Activated CD8-positive, alpha-beta memory T cell treated with anti-CD3 and anti-CD28 coated beads, Interleukin-2, amount 50 U/mL, for 1 hour (primary cell): ENCODE measurements around the gene ATP2A2.
"Not testable (repeated sequence)": the region's sequence is repeated elsewhere in the genome, so short reads cannot be mapped to it uniquely, and the experiment has no call there.

ENCODE experiments used
- DNase-seq: peaks from one replicate; pipeline ENCODE4 v3.0.0-alpha.2; 2020; ENCODE audit errors: extremely low read depth

Gene ATP2A2

GRCh38 chr12:110280779-110281548, at the start of gene ATP2A2:
ATP2A2 (plus strand) TSS chr12:110281247; CDS start chr12:110281790, 543 bp downstream.
- peak; percentile 57 for DNase-seq

- DNase-seq: no peak
Observed at GRCh38 chr12:110233212-110233903, 47.7 kb upstream of the ATP2A2 start.

DNA sequence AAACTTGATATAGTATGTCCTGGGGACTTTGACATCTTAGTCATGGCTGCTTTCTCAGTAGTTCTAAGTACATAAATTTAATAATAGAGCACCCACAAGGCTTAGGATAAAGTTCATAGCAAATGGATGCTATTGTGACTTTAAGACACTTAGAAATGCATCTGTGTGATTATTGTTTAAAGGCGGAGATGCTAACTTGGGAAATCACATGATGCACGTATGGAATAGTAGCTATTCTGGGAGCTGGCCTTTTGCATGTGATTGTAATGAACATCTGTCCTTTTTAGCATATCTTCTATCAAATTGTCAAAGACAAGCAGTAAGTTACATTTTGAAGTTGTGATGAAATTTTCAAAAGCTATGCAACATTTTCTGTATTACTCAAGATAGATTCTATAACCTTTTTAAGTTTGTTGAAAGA, 46.7 kb upstream of the ATP2A2 start:
- DNase-seq: no peak

- no peak for DNase-seq
Observed at GRCh38 chr12:110234755-110235154, 46.3 kb upstream of the ATP2A2 start.

DNA sequence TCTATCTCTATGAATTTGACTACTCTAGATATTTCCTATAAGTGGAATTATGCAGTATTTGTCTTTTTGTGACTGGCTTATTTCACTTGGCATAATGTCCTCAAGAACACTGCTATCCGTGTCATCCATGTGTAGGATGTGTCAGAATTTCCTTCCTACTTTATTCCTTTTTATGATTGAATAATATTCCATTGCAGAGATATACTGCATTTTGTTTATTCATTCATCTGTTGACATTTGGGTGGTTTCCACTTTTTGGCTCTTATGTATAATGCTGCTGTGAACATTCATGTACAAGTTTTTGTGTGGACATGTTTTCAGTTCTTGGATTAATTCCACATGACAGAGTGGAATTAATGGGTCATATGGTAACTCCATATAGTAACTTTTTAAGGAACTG, 45.7 kb upstream of the ATP2A2 start:
- DNase-seq: no peak

DNA sequence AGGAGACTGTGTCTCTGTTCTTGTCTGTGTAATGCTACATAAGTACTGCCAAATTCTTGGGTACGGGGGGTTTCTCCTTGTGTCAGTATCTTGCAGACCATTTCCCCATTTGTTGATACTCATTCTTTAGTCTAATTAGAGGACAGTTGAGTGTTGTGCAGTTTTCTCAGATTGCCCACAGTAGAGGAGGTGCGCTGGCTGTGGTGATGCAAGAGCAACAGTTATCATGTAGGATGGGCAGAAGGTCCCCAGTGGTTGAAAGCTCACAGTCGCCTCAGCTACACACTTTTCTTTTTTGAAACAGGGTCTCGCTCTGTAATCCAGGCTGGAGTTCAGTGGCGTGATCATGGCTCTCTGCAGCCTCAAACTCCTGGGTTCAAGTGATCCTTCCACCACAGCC, 37.8 kb upstream of the ATP2A2 start:
- DNase-seq: no peak

DNA sequence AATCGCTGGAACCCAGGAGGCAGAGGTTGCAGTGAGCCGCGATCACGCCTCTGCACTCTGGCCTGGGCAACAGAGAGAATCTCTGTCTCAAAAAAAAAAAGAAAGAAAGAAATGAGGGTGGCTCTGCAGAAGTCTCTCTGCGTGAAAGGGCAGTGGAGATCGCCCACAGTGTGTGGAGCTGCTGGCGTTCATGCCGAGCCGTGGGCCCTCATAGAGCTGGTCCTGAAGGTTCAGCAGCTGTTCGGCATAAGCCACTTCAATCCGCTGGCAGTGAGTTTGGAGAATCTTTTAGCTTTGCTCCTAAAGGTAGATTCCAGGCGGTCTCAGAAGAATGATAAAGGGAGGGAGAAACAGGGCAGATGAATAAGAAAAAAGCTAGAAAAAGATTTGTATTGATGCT, 36.7 kb upstream of the ATP2A2 start:
- no peak for DNase-seq

GRCh38 chr12:110244829-110245228, 36.2 kb upstream of the ATP2A2 start:
- DNase-seq: no peak

DNA sequence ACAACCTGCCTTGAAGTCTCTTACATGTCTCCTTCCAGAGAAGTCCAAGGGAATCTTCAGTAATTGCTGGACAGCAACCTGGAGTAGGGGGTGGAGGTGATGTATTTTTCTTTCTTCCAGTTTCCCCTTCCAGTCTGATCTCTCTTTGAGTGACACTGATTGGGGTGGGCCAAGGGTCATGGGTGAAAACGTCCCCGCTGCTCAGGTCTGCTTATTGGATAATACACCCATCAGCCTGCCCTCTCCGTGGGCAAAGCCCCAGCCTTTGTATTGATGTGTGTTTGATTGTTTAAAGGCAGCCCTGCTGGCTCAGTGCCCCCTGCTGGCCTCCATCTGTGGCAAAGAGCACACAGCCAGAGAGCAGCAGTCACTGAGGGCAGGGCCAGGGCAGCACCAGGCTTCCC, 35.7 kb upstream of the ATP2A2 start:
- DNase-seq: no peak

- DNase-seq: no peak
Observed at GRCh38 chr12:110246636-110247339, 34.3 kb upstream of the ATP2A2 start.

GRCh38 chr12:110247340-110248095, 33.5 kb upstream of the ATP2A2 start:
- DNase-seq: no peak

DNA sequence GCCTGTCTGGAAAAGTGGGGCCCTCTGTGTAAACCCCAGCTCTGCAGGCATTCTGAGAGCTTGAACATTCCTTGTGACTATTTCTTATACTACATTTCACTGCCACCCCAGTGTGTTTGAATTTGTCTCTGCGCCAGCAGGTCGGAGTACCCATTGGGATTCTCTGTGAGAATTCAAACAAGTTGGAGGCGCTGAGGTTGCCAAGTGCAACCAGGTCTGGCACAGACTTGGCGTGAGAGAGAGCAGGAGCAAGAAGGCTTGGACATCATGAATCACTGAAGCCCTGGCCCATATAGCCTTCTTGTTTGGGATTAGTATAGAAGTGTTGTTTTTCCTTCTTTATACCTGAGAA, 33.0 kb upstream of the ATP2A2 start:
- no peak for DNase-seq

GRCh38 chr12:110249105-110249504, 31.9 kb upstream of the ATP2A2 start:
- DNase-seq: no peak

- DNase-seq: no peak
Observed at GRCh38 chr12:110249716-110250225, 31.3 kb upstream of the ATP2A2 start.

GRCh38 chr12:110251381-110251780, 29.7 kb upstream of the ATP2A2 start:
- no peak for DNase-seq

DNA sequence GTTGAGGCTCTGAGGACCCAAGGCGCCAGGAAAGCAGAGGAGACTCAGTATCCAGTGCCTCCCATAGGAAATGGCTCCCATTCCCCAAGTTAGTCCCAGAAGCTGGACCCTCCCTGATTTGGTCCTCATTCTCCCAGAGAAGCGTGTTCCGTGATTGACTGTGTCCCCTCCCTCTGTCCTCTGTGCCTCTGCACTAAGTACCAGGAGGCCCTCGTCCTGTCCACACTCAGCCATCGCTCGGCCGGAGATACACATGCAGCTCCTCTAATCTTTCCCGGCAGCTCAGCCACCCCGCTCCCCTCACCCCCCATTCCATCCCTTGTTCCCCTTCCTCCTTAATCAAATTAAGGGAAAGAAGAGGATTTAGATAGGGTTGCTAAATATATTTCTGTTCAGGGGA, 28.3 kb upstream of the ATP2A2 start:
- DNase-seq: no peak

- DNase-seq: no peak
Observed at GRCh38 chr12:110253176-110253575, 27.9 kb upstream of the ATP2A2 start.

DNA sequence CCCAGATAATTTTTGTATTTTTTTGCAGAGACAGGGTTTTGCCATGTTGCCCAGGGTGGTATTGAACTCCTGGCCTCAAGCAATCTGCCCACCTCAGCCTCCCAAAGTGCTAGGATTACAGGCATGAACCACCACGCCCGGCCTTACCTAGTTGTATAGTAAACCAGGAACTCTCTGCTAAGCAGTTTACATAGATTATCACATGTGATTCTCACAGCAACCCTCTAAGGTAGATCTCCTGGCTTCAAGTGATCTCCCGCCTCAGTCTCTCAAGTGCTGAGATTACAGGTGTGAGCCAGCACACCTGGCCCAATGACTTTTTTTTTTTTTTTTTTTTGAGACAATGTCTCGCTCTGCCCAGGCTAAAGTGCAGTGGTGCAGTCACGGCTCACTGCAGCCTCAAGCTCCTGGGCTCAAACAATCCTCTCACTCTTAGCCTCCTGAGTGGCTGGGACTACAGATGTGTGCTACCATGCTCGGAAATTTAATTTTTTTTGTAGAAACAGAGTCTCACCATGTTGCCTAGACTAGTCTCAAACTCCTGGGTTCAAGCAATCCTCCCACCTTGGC, 26.0 kb upstream of the ATP2A2 start:
- no peak for DNase-seq

DNA sequence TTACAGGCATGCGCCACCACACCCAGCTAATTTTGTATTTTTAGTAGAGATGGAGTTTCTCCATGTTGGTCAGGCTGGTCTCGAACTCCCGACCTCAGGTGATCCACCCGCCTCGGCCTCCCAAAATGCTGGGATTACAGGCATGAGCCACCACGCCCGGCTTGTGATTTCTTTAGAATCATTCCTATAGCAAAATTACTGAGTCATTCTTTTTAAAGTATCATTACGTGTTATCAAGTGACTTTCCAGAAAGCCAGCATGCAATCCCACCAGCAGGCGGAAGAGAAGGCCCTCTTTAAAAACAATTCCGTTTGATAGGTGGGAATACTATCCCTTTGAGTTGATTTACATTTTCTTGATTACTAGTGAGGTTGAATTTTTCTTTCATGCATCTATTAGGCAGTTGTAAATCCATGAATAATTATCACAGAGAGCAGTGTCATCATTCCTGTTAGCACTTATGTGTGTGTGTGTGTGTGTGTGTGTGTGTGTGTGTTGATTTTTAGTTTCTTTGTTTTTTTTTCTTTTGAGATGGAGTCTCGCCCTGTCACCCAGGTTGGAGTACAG, 25.1 kb upstream of the ATP2A2 start:
- DNase-seq: not testable (repeated sequence)

GRCh38 chr12:110256780-110257431, 24.1 kb upstream of the ATP2A2 start:
- no peak for DNase-seq

GRCh38 chr12:110258466-110258865, 22.6 kb upstream of the ATP2A2 start:
- no peak for DNase-seq
